Fibroblast of peridontal ligament (primary cell): Measurements from ENCODE around the gene PRSS12.

ENCODE experiments used
- DNase-seq: peaks from one replicate; pipeline ENCODE4 v3.0.0-alpha.2; 2010; ENCODE audit errors: extremely low read depth

The PRSS12 gene

GRCh38 chr4:118356731-118357130 is 3.9 kb upstream of the PRSS12 start:
- peak; percentile 60 for DNase-seq

GRCh38 chr4:118356111-118356510 is 3.3 kb upstream of the PRSS12 start:
- no peak for DNase-seq

- no peak for DNase-seq
Measured at GRCh38 chr4:118354913-118355312, 2.1 kb upstream of the PRSS12 start.

GRCh38 chr4:118353534-118354030 is 779 bp upstream of the PRSS12 start:
- DNase-seq, result no peak

GRCh38 chr4:118351851-118352827 is 664 bp downstream of the PRSS12 start:
- peak; percentile 65 for DNase-seq

- DNase-seq, result no peak
Measured at GRCh38 chr4:118350961-118351360, 1.8 kb downstream of the PRSS12 start.

- DNase-seq, result no peak
Measured at GRCh38 chr4:118348886-118349285, 3.9 kb downstream of the PRSS12 start.

- no peak for DNase-seq
Measured at GRCh38 chr4:118346495-118346894, 6.3 kb downstream of the PRSS12 start.

- DNase-seq, result no peak
Measured at GRCh38 chr4:118345813-118346212, 7.0 kb downstream of the PRSS12 start.

- no peak for DNase-seq
Measured at GRCh38 chr4:118344801-118345200, 8.0 kb downstream of the PRSS12 start.

- no peak for DNase-seq
Measured at GRCh38 chr4:118343501-118343900, 9.3 kb downstream of the PRSS12 start.

GRCh38 chr4:118340109-118340508 is 12.7 kb downstream of the PRSS12 start:
- DNase-seq, result no peak

- peak; percentile 80 for DNase-seq
Measured at GRCh38 chr4:118338981-118339765, 13.6 kb downstream of the PRSS12 start.

- DNase-seq, result no peak
Measured at GRCh38 chr4:118338518-118338917, 14.3 kb downstream of the PRSS12 start.

GRCh38 chr4:118337954-118338353 is 14.8 kb downstream of the PRSS12 start:
- no peak for DNase-seq

- DNase-seq, result no peak
Measured at GRCh38 chr4:118335774-118336173, 17.0 kb downstream of the PRSS12 start.

GRCh38 chr4:118335324-118335723 is 17.5 kb downstream of the PRSS12 start:
- no peak for DNase-seq

GRCh38 chr4:118331352-118331751 is 21.5 kb downstream of the PRSS12 start:
- DNase-seq, result no peak

GRCh38 chr4:118329849-118330248 is 23.0 kb downstream of the PRSS12 start:
- no peak for DNase-seq

- peak; percentile 89 for DNase-seq
Measured at GRCh38 chr4:118327554-118328241, 25.1 kb downstream of the PRSS12 start.

- no peak for DNase-seq
Measured at GRCh38 chr4:118326585-118326984, 26.2 kb downstream of the PRSS12 start.

GRCh38 chr4:118325431-118325830 is 27.4 kb downstream of the PRSS12 start:
- DNase-seq, result peak; percentile 50
